Measurements from ENCODE around the gene UBA52.

Gene UBA52

GRCh38 chr19:18608805-18609716, 37.4 kb downstream of the UBA52 start:
- DNase-seq: no peak

- DNase-seq: no peak
Measured at GRCh38 chr19:18609717-18610051, 38.0 kb downstream of the UBA52 start.

GRCh38 chr19:18610245-18610555, 38.5 kb downstream of the UBA52 start:
- no peak for DNase-seq

- no peak for DNase-seq
Measured at GRCh38 chr19:18610556-18611326, 39.1 kb downstream of the UBA52 start.

- DNase-seq: no peak
Measured at GRCh38 chr19:18611327-18612050, 39.8 kb downstream of the UBA52 start.

- no peak for DNase-seq
Measured at GRCh38 chr19:18612051-18612771, 40.6 kb downstream of the UBA52 start.

GRCh38 chr19:18612772-18613588, 41.3 kb downstream of the UBA52 start, which contains the start of gene TMEM59L:
TSS of gene TMEM59L (plus strand) at chr19:18612870. CDS start at chr19:18612959, 89 bp downstream.
- DNase-seq: no peak

- no peak for DNase-seq
Measured at GRCh38 chr19:18613589-18614234, 42.1 kb downstream of the UBA52 start.

GRCh38 chr19:18616023-18616422, 44.4 kb downstream of the UBA52 start:
- DNase-seq: no peak

- no peak for DNase-seq
Measured at GRCh38 chr19:18617562-18617961, 45.9 kb downstream of the UBA52 start.

GRCh38 chr19:18618236-18618635, 46.6 kb downstream of the UBA52 start:
- no peak for DNase-seq

GRCh38 chr19:18620311-18620710, 48.7 kb downstream of the UBA52 start:
- no peak for DNase-seq

- no peak for DNase-seq
Measured at GRCh38 chr19:18620902-18621301, 49.2 kb downstream of the UBA52 start.

- no peak for DNase-seq
Measured at GRCh38 chr19:18626906-18627305, 55.2 kb downstream of the UBA52 start.
